Neutrophil (primary cell): ENCODE data around the gene SERPINB7.

Experiments
- H3K27ac ChIP-seq: fragments of 200-600 bp; sonication (generic); 2 replicates; pipeline ENCODE4 v1.5.1; 2016; ENCODE audit warnings: mild to moderate bottlenecking, moderate library complexity
- H3K27me3 ChIP-seq: fragments of 200-600 bp; sonication (generic); 2 replicates; pipeline ENCODE4 v1.6.0; 2016; ENCODE audit warnings: mild to moderate bottlenecking
- H3K36me3 ChIP-seq: fragments of 200-600 bp; sonication (generic); 2 replicates; pipeline ENCODE4 v1.5.1; 2017
- H3K4me1 ChIP-seq, 2 experiments: fragments of 200-600 bp in 1 of 2; sonication (generic) in 1 of 2; 1 replicate in 1 of 2; 2 replicates in 1 of 2; pipeline versions ENCODE4 v1.5.1 to v1.6.1; 2013 to 2016; ENCODE audit warnings: low read depth in 1 of 2, low read length in 1 of 2, mild to moderate bottlenecking in 1 of 2, moderate library complexity in 1 of 2; ENCODE audit not compliant: control insufficient read depth in 1 of 2, insufficient read depth in 1 of 2
- H3K4me3 ChIP-seq, 2 experiments: fragments of 200-600 bp in 1 of 2; sonication (generic) in 1 of 2; 1 replicate in 1 of 2; 2 replicates in 1 of 2; pipeline ENCODE4 v1.5.1; 2013 to 2016; ENCODE audit warnings: low read depth in 1 of 2, low read length in 1 of 2, mild to moderate bottlenecking in 1 of 2, moderate library complexity in 1 of 2
- H3K9me3 ChIP-seq: fragments of 200-600 bp; sonication (generic); 2 replicates; pipeline ENCODE4 v1.5.1; 2016
- TF ChIP-seq, protein P1 (sequence below): fragments of 200-600 bp; sonication (generic); IDR thresholded peaks from 2 replicates; pipeline ENCODE4 v1.5.1; 2016; ENCODE audit warnings: antibody characterized with exemption

SERPINB7 gene

DNA sequence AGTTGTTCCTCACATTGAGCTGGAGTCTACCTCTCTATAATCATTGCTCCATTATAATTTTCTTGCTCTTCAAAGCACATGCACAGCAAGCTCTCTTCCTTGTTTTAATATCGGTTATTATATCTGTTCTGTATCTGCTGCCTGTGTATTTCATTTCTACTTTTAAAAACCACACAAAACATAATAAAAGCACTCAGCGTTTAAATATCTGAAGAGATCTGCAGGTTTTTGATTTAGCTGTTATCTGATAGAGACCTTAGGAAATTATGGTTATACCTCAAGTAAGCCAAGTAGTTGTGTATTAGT lies 49.0 kb downstream of the SERPINB7 start:
- H3K4me1 ChIP-seq: no peaks in the 10 kb centered on the region
- H3K27me3 ChIP-seq: no peaks in the 10 kb centered on the region
- no peaks in the 10 kb centered on the region for H3K9me3 ChIP-seq
- TF ChIP-seq, protein P1, sequence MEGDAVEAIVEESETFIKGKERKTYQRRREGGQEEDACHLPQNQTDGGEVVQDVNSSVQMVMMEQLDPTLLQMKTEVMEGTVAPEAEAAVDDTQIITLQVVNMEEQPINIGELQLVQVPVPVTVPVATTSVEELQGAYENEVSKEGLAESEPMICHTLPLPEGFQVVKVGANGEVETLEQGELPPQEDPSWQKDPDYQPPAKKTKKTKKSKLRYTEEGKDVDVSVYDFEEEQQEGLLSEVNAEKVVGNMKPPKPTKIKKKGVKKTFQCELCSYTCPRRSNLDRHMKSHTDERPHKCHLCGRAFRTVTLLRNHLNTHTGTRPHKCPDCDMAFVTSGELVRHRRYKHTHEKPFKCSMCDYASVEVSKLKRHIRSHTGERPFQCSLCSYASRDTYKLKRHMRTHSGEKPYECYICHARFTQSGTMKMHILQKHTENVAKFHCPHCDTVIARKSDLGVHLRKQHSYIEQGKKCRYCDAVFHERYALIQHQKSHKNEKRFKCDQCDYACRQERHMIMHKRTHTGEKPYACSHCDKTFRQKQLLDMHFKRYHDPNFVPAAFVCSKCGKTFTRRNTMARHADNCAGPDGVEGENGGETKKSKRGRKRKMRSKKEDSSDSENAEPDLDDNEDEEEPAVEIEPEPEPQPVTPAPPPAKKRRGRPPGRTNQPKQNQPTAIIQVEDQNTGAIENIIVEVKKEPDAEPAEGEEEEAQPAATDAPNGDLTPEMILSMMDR: no peak
- H3K4me3 ChIP-seq: no peak overlapping the region
- no peak overlapping the region for H3K27ac ChIP-seq
- H3K36me3 ChIP-seq: no peaks in the 10 kb centered on the region

DNA sequence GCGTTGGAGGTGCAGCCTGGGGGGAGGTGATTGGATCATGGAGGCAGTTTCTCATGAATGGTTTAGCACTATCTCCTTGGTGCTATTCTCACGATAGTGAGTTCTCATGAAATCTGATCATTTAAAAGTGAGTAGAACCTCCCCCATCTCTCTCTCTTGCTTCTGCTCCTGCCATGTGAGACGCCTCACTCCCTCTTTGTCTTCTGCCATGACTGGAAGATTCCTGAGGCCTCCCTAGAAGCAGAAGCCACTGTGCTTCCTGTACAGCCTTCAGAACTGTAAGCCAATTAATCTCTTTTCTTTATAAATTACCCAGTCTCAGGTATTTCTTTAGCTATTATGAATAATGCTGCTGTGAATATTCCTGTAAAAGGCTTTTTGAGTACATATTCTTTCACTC lies 52.9 kb downstream of the SERPINB7 start:
- Histone ChIP-seq H3K4me3 (no peak overlapping the region), H3K27me3 (no peaks in the 10 kb centered on the region), H3K36me3 (no peaks in the 10 kb centered on the region), H3K9me3 (no peaks in the 10 kb centered on the region), H3K4me1 (peaks cover 20 to 25% of the 10 kb centered on the region in 2 experiments), H3K27ac (no peak overlapping the region)
- TF ChIP-seq, protein P1: no peak

DNA sequence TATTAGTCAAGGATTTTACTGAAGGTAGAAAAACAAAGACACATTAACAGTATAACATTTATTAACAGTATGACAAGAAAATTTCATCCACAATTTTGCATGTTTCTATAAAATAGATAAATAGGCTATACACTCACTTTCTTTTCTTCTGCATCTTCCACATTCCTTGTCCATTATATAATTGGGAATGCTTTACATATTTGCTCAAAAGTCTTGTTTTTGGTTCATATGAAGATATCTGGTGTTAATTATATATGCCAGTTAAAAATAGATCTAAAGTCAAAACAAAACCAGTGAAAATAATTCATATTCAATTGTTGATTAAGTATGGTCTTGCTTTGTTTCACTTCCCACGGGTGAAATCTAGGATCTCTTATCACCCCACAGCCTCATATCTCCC lies 53.4 kb downstream of the SERPINB7 start:
- TF ChIP-seq, protein P1: no peak

DNA sequence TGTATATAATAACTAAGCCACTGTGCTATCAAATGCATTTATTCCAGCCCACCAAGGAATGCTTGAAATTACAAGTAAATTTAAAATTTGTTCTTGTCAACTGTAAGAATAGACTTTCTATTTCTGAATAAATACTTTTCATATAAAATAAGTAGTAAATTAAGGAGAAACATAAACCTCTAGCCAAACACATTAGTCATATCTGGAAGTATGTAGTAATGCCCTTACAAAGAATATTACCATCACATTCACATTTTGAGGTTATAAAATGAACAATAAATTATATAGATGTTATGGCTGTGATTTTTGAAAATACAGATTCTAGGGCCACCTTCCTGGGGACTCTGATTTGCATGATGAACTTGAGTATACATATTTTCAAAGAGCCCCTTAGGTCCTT lies 54.7 kb downstream of the SERPINB7 start:
- TF ChIP-seq, protein P1: no peak
- Histone ChIP-seq H3K4me3 (no peak overlapping the region), H3K4me1 (peaks cover 20 to 25% of the 10 kb centered on the region in 2 experiments), H3K27ac (peak overlapping the region; percentile 72), H3K36me3 (no peaks in the 10 kb centered on the region), H3K27me3 (no peaks in the 10 kb centered on the region), H3K9me3 (no peaks in the 10 kb centered on the region)

More for the DNA sequence above, 53.4 kb downstream of the SERPINB7 start:
- H3K27me3 ChIP-seq: no peaks in the 10 kb centered on the region
- no peak overlapping the region for H3K27ac ChIP-seq
- H3K9me3 ChIP-seq: no peaks in the 10 kb centered on the region
- peaks cover 20 to 25% of the 10 kb centered on the region in 2 experiments for H3K4me1 ChIP-seq
- no peaks in the 10 kb centered on the region for H3K36me3 ChIP-seq
- no peak overlapping the region for H3K4me3 ChIP-seq

DNA sequence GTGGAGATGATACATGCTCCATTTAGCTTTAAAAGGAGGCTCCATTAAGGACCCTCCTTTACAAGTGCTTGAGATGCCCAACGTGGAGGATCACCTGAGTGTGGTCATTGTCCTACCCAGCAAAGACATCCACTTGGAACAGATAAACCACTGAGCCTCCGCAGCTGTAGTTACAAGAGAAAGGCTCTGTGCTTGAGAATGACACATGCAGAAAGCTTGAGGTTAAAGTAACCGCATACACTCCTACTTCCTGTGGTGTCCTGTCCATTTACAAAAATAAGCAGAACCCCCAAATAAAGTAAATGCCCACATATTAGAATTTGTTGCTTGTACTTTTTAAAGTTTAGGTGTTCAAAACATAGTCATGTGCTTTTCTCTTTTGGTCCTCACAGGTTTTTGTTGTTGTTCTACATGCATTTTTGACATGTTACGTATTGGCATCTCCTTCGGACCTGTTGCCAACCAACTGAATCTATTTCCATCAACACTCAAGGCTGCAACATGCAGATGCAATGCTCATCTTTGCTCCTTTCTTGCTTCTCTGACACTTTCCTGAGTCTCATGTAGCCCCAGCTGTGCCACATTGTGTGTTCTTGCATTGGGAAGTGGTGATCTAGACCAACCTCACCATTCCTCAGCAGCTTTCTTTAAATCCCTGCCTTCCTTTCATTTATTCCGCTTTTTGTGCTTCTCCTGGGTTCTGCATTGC lies 56.0 kb downstream of the SERPINB7 start:
- peak overlapping the region; percentile 26 to 41 for H3K4me3 ChIP-seq
- H3K27ac ChIP-seq: peak overlapping the region; percentile 72
- H3K4me1 ChIP-seq: peaks cover 20 to 25% of the 10 kb centered on the region in 2 experiments
- H3K36me3 ChIP-seq: no peaks in the 10 kb centered on the region
- no peaks in the 10 kb centered on the region for H3K27me3 ChIP-seq
- no peaks in the 10 kb centered on the region for H3K9me3 ChIP-seq
- TF ChIP-seq, protein P1: no peak
